Esophagus squamous epithelium (tissue), 4 donors: ENCODE results near the gene BRMS1.
"Not testable (repeated sequence)": the region's sequence is repeated elsewhere in the genome, so short reads cannot be mapped to it uniquely, and the experiment has no call there.

ENCODE experiments used
- CTCF ChIP-seq, 6 experiments: fragments of 450-650 bp in 4 of 6; fragments of 200-600 bp in 2 of 6; sonication (generic) in 2 of 6; IDR thresholded peaks; one replicate each; pipeline ENCODE4 v1.5.1; 2016 to 2019; ENCODE audit warnings: antibody characterized with exemption in 6 of 6, mild to moderate bottlenecking in 4 of 6, moderate library complexity in 4 of 6
- POLR2A ChIP-seq, 4 donors: fragments of 450-650 bp; IDR thresholded peaks; one replicate each; pipeline ENCODE4 v1.6.1; 2017; ENCODE audit warnings: antibody characterized with exemption in 4 of 4, mild to moderate bottlenecking in 4 of 4, moderate library complexity in 3 of 4

- TF ChIP-seq CTCF, POLR2A (IDR thresholded peaks at IDR 0.05): not testable (repeated sequence)
Measured at GRCh38 chr11:66310803-66311440, 34.0 kb downstream of the BRMS1 start.
